DND-41 (cell line): ENCODE results near the gene PXMP4.

Experiments used
- ATAC-seq: fragments of 200-7000 bp; cut with Tn5 transposase; 3 replicates; pipeline ENCODE4 v1.9.1; 2021; ENCODE audit warnings: low read depth; ENCODE audit not compliant: insufficient read depth
- DNase-seq: peaks from one replicate; pipeline ENCODE4 v3.0.0-alpha.2; 2020
- H2AFZ ChIP-seq: 2 replicates; pipeline ENCODE4 v1.6.0; 2012; ENCODE audit warnings: low read depth, low read length
- H3K27ac ChIP-seq: 2 replicates; pipeline ENCODE4 v1.5.1; 2012; ENCODE audit warnings: low read length, inconsistent platforms
- H3K27me3 ChIP-seq: fragments of 200-600 bp; sonication (generic); 2 replicates; pipeline ENCODE4 v1.6.0; 2012; ENCODE audit warnings: low read length, mild to moderate bottlenecking, inconsistent platforms; ENCODE audit not compliant: insufficient read depth, poor library complexity
- H3K36me3 ChIP-seq: 2 replicates; pipeline ENCODE4 v1.5.1; 2012; ENCODE audit warnings: low read length, inconsistent platforms; ENCODE audit not compliant: insufficient read depth
- H3K4me1 ChIP-seq: 2 replicates; pipeline ENCODE4 v1.5.1; 2012; ENCODE audit warnings: mild to moderate bottlenecking, low read length; ENCODE audit not compliant: insufficient read depth
- H3K4me2 ChIP-seq: 2 replicates; pipeline ENCODE4 v1.6.0; 2012; ENCODE audit warnings: mild to moderate bottlenecking, moderate library complexity, low read length, inconsistent platforms; ENCODE audit not compliant: insufficient read depth
- H3K4me3 ChIP-seq, 2 experiments: fragments of 200-600 bp in 1 of 2; shearing (Covaris generic) in 1 of 2; 2 replicates each; pipeline ENCODE4 v1.5.1; 2012 to 2016; ENCODE audit warnings: inconsistent platforms in 2 of 2, low read length in 2 of 2, mild to moderate bottlenecking in 2 of 2, low read depth in 1 of 2, moderate library complexity in 1 of 2
- H3K79me2 ChIP-seq: 2 replicates; pipeline ENCODE4 v1.6.0; 2012; ENCODE audit warnings: low read length, inconsistent platforms; ENCODE audit not compliant: insufficient read depth
- H3K9ac ChIP-seq: 2 replicates; pipeline ENCODE4 v1.6.0; 2012; ENCODE audit warnings: low read depth, mild to moderate bottlenecking, inconsistent platforms, low read length, moderate library complexity
- H3K9me3 ChIP-seq: 2 replicates; pipeline ENCODE4 v1.5.1; 2012; ENCODE audit warnings: low read length, moderate library complexity, mild to moderate bottlenecking, inconsistent platforms; ENCODE audit not compliant: insufficient read depth, severe bottlenecking
- H4K20me1 ChIP-seq: 2 replicates; pipeline ENCODE4 v1.6.0; 2012; ENCODE audit warnings: low read length; ENCODE audit not compliant: insufficient read depth
- EZH2 ChIP-seq: IDR thresholded peaks from 3 replicates; pipeline ENCODE4 v1.6.1; 2012; ENCODE audit warnings: borderline replicate concordance, low read depth, mild to moderate bottlenecking, moderate library complexity, low read length, inconsistent platforms; ENCODE audit not compliant: severe bottlenecking
- TF ChIP-seq, protein P1 (sequence below): IDR thresholded peaks from 2 replicates; pipeline ENCODE4 v1.5.1; 2012; ENCODE audit warnings: borderline replicate concordance, low read length, moderate library complexity, mild to moderate bottlenecking; ENCODE audit not compliant: poor library complexity, severe bottlenecking; ENCODE audit errors: extremely low read depth

Gene PXMP4

DNA sequence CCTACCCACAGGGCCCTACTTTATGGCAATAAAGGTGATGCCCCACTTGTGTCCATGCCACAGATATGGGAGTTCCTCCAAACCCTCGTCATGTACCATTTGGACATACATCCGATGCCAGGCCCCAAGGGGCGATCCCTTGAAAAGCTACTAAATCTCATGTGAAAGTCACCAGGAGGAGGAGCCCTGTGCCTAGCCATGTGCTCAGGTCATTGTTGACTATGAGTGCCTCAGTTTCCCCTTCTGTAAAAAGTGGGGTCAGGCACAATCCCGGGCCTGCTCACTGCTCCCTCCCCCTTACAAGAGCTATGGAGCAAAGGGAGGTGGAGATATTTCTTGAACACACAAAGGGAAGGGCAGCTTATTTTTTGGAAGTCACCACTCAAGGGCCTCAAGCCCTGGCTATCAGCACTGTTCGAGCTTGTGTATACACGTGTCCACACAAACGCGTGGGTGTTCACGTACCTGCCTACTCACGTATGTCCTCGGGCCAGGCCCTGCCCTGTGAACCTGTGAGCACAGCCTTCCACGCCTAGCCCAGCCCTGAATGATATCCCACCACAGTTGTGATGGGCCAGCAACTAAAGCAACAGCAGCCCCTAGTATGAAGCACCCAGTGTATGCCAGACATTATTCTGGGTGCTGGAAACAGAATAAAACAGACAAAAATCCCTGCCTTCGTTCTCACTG is 51.5 kb downstream of the PXMP4 start:
- ATAC-seq (no peak), DNase-seq (no peak)
- Histone ChIP-seq H3K4me1 (peaks cover 23% of the 10 kb centered on the region), H3K9me3 (no peaks in the 10 kb centered on the region), H4K20me1 (no peaks in the 10 kb centered on the region), H3K4me2 (no peak overlapping the region), H2AFZ (no peak overlapping the region), H3K27ac (no peak overlapping the region), H3K79me2 (no peaks in the 10 kb centered on the region; the same call in 1 of the 2 replicates), H3K4me3 (no peak overlapping the region), H3K27me3 (no peaks in the 10 kb centered on the region), H3K36me3 (peaks cover 13% of the 10 kb centered on the region; the same call in 1 of the 2 replicates), H3K9ac (no peak overlapping the region)
- TF ChIP-seq, protein P1, sequence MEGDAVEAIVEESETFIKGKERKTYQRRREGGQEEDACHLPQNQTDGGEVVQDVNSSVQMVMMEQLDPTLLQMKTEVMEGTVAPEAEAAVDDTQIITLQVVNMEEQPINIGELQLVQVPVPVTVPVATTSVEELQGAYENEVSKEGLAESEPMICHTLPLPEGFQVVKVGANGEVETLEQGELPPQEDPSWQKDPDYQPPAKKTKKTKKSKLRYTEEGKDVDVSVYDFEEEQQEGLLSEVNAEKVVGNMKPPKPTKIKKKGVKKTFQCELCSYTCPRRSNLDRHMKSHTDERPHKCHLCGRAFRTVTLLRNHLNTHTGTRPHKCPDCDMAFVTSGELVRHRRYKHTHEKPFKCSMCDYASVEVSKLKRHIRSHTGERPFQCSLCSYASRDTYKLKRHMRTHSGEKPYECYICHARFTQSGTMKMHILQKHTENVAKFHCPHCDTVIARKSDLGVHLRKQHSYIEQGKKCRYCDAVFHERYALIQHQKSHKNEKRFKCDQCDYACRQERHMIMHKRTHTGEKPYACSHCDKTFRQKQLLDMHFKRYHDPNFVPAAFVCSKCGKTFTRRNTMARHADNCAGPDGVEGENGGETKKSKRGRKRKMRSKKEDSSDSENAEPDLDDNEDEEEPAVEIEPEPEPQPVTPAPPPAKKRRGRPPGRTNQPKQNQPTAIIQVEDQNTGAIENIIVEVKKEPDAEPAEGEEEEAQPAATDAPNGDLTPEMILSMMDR = no peak
- TF ChIP-seq EZH2 = no peak

DNA sequence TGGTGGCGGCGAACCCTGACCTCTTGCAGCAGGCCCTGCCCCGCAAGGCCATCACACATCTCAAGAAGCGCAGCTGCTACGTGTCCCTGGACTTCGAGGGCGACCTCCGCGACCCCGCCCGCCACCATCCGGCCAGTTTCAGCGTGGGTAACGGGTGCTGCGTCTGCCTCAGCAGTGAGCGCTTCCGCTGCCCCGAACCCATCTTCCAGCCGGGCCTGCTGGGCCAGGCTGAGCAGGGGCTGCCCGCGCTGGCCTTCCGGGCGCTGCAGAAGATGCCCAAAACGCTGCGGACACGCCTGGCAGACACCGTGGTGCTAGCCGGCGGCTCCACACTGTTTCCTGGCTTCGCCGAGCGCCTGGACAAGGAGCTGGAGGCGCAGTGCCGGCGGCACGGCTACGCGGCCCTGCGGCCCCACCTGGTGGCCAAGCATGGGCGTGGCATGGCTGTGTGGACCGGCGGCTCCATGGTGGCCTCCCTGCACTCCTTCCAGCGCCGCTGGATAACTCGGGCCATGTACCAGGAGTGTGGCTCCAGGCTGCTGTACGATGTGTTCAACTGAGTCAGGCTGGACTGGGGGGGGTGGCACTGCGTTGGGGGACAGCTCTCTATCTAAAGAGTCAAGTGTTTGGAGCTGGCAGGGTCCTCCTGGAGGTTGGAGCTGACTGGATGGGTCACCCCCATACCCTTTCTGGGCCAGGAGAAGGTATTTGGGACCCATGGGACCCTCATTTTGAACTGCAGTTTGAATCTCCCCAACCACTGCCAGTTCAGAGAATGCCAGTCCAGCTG is 52.2 kb downstream of the PXMP4 start:
- Histone ChIP-seq H3K9ac (no peak overlapping the region), H3K27ac (no peak overlapping the region), H3K4me1 (peaks cover 20% of the 10 kb centered on the region), H3K79me2 (no peaks in the 10 kb centered on the region), H4K20me1 (no peaks in the 10 kb centered on the region), H3K4me2 (no peak overlapping the region), H3K27me3 (no peaks in the 10 kb centered on the region), H3K9me3 (no peaks in the 10 kb centered on the region), H3K36me3 (peaks cover 13% of the 10 kb centered on the region; the same call in 1 of the 2 replicates), H2AFZ (no peak overlapping the region), H3K4me3 (no peak overlapping the region)
- DNase-seq (peak; percentile 37), ATAC-seq (no peak)
- TF ChIP-seq, protein P1 = peak; percentile 70
- TF ChIP-seq EZH2 = no peak

DNA sequence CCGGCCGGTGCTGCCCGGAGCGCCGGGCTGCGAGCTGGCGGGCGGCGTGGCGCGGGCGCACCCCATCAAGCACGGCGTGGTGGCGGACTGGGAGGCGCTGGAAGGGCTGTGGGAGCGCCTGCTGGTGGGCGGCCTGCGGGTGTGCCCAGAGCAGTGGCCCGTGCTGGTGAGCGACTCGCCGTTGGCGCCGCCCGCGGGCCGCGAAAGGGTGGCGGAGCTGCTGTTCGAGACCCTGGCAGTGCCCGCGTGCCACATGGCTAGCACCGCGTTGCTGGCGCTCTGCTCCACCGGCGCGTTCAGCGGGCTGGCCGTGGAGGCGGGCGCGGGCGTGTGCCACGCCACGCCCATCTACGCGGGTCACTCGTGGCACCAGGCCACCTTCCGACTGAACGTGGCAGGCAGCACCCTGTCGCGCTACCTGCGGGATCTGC is 52.9 kb downstream of the PXMP4 start:
- Histone ChIP-seq H3K9ac (no peak overlapping the region), H3K27me3 (no peaks in the 10 kb centered on the region), H3K27ac (no peak overlapping the region), H3K79me2 (no peaks in the 10 kb centered on the region), H3K4me2 (no peak overlapping the region), H3K4me3 (no peak overlapping the region), H4K20me1 (no peaks in the 10 kb centered on the region), H2AFZ (no peak overlapping the region), H3K9me3 (no peaks in the 10 kb centered on the region), H3K36me3 (peaks cover 13% of the 10 kb centered on the region; the same call in 1 of the 2 replicates), H3K4me1 (peaks cover 21% of the 10 kb centered on the region)
- TF ChIP-seq, protein P1 = no peak
- TF ChIP-seq EZH2 = no peak
- ATAC-seq (no peak), DNase-seq (no peak)
